Omental fat pad (tissue), 4 donors: Measurements from ENCODE around the gene FRAS1. TPM values are rescaled to one million over a fixed set of nuclear protein-coding genes. Genes with fewer than 3 reads are reported as not detected.

ENCODE experiments used
- ATAC-seq: fragments of 150-250 bp; one replicate; pipeline ENCODE4 v1.9.1; 2016; ENCODE audit warnings: mild to moderate bottlenecking, moderate library complexity; ENCODE audit not compliant: low FRiP score
- DNase-seq: peaks from one replicate; pipeline ENCODE4 v3.0.0-alpha.2; 2019; ENCODE audit warnings: low spot score
- total RNA-seq, 4 donors: library from RNA; depleted of rRNA; stranded (reverse); fragments of >200 nt; gene quantifications; one replicate each; pipeline ENCODE4 v1.1.0, GENCODE V29; 2016
- TF ChIP-seq, protein P1 (sequence below), 3 donors: fragments of 450-650 bp; IDR thresholded peaks; one replicate each; pipeline ENCODE4 v1.5.1; 2016 to 2017; ENCODE audit warnings: antibody characterized with exemption in 3 of 3, mild to moderate bottlenecking in 3 of 3, moderate library complexity in 2 of 3

The FRAS1 gene
- total RNA-seq, 4 donors from 2014 or later, result 0.47 to 40.5 (median 7.7) TPM

DNA sequence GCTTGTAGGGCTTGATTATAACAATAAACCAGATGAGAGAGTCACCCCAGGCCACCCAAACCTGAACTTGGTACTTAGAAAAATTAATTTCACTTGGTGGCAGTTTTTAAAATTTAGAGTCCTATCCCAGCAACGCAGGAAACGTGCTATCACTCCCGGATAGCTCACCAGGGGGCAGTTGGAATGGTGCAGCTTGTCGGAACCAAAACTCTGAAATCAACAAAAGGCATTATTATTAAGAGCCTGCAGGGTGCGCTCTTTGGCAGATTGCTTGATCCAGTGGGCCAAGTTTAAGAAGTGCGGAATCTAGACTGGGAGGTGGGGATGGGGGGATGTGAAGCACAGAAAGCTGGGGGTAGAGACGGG is 2.4 kb downstream of the FRAS1 start:
- DNase-seq (no peak), ATAC-seq (peak; percentile 34)

DNA sequence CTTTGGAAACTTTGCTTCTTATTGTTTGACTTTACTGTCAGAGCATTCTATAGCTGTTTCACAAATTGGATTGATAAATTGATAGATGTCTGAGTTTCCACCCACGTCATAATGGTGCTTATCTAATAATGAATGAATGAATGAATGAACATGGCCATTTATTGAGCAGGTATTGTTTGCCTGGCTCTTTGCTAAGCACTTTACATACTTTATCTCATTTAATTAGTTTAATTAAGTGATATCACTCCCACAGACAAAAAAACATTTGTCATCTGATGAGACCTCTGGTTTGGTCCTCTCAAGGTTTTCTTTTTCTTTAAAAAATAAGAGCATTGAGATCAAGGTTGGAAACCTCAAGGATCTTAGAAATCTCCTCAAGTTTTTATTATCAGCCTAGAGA is 2.8 kb downstream of the FRAS1 start:
- no peak for ATAC-seq
- TF ChIP-seq, protein P1, sequence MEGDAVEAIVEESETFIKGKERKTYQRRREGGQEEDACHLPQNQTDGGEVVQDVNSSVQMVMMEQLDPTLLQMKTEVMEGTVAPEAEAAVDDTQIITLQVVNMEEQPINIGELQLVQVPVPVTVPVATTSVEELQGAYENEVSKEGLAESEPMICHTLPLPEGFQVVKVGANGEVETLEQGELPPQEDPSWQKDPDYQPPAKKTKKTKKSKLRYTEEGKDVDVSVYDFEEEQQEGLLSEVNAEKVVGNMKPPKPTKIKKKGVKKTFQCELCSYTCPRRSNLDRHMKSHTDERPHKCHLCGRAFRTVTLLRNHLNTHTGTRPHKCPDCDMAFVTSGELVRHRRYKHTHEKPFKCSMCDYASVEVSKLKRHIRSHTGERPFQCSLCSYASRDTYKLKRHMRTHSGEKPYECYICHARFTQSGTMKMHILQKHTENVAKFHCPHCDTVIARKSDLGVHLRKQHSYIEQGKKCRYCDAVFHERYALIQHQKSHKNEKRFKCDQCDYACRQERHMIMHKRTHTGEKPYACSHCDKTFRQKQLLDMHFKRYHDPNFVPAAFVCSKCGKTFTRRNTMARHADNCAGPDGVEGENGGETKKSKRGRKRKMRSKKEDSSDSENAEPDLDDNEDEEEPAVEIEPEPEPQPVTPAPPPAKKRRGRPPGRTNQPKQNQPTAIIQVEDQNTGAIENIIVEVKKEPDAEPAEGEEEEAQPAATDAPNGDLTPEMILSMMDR (IDR thresholded peaks at IDR 0.05), result no peak
- DNase-seq, result no peak

More for the DNA sequence above, 2.4 kb downstream of the FRAS1 start:
- TF ChIP-seq, protein P1 (IDR thresholded peaks at IDR 0.05), result no peak

DNA sequence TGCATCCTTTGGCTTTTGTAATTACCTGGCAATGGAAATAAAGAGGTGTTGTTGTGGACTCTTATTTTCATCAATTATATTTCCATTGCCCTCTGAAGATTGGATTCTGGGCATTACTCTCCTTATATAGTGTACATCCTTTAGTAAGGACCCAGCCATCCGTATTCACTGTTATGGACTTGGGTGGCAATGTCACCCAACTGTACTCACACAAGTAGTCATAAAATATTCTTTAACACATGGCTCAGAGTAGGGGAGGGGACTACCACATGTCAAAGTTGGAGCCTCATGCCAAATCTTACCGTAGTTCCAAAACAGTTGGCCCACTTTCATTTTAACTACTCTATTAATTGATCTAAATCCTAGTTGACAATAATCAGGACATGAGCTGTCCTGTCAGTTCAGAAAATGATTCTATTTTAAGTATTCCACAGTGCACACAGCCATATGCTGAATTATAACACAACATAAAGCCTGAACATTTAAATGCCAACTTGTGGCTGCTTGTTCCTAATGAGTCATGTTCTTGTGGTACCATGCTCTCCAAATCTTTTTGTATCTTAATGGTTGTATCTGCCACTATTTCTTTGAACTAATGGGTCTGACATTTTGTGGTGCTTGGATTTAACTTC is 4.9 kb downstream of the FRAS1 start:
- ATAC-seq, result no peak
- TF ChIP-seq, protein P1 (IDR thresholded peaks at IDR 0.05), result no peak
- DNase-seq, result no peak

DNA sequence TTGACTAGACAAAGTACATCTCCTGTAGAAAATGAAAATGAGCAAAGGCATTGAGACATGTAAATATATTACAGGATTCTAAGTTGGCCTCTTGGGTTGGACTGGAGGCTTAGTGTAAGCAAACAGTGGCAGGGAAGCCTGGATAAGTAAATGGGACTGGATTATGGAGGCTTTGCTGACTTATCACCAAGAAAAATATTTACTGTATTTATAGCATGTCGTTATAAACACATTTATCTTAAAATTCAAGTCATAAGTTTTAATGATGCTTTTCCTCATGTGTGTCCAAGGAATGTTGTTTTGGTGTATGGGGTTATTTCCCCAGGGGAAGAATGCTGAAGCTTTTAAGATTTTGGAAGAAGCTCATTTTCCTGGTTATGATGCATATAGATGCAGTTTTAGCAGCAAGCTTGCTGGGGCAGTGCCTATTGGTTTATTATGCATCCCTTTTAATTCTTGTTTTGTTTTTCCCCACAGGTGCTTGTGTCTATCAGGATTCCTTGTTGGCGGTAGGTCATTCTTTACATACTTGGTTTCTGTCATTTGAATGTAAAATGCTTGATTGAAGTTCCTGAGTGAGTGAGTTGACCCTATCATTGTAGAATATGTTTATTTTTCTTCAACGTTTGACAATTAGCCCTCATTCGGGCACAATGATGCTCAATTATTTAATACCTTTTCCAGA is 8.5 kb downstream of the FRAS1 start:
- no peak for ATAC-seq
- TF ChIP-seq, protein P1 (IDR thresholded peaks at IDR 0.05), result no peak
- DNase-seq, result no peak

DNA sequence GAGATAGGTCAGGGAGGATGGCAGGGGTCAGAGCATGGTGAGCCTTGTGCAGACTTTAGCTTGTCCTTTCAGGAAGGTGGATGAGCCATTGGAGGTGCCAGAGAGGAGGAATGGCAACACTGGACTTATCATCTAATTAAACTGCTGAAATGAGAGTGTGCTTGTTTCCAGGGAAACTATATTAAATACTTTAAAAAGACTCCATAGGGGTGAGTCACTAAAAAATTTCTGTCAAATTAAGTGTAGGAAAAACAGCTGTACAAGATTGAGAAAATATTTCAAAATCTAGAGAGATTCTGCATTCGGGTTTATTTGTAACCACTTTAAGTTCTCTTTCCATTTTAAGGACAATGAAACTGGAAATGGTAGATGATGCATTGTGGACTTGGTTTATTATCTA is 11.4 kb downstream of the FRAS1 start:
- DNase-seq, result no peak
- TF ChIP-seq, protein P1 (IDR thresholded peaks at IDR 0.05), result no peak
- ATAC-seq, result no peak

DNA sequence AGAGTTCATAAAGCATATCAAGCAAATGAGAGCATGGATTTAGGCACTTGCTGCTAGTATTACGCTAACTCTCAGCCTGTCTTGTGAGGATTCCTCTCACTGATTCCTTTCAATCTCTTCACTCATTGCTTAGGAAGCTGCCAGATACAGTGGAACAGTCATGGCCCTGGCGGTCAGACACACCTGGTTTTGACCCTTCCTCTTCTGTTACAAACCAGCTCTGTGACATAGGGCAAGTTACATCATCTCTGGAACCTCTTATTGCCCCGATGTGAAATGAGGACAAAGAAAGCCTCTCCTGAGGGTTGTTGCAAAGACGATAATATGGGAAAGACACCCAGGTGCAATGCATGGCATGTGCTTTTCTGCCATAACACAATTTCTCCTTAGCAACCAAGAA is 12.2 kb downstream of the FRAS1 start:
- TF ChIP-seq, protein P1 (IDR thresholded peaks at IDR 0.05), result no peak
- no peak for DNase-seq
- no peak for ATAC-seq

DNA sequence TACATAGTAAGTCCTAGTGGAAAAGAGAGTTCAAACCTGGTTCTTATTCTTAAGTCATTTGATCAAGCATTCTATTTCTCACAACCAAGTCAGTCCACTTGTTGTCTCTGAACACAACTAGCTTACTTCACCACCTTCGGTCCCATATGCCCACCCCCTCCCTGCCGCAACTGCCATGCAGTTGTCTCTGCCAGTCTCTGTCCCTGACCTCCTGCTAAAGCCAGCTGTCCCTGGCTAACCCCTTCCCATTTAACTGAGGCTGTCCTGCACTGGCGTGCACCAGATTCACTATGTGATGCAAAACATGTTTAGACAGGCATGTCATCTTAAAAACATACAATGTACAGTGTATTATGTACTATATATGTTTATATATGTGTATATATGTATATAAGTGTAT is 12.7 kb downstream of the FRAS1 start:
- ATAC-seq, result no peak
- DNase-seq, result no peak
- TF ChIP-seq, protein P1 (IDR thresholded peaks at IDR 0.05), result no peak
